GM12878 (cell line): ENCODE results near the gene UNC13D. TPM values are rescaled to one million over a fixed set of nuclear protein-coding genes. Genes with fewer than 3 reads are reported as not detected.

ENCODE experiments used
- ATAC-seq: fragments of 200-7000 bp; cut with Tn5 transposase; 3 replicates; pipeline ENCODE4 v1.9.1; 2020; ENCODE audit warnings: mild to moderate bottlenecking, moderate library complexity
- BruUV-seq: library from RNA; stranded (reverse); fragments of 400-500 nt; replicated peaks from 2 replicates; lab custom pipeline; 2021; lab: Mats Ljungman, UMichigan
- CTCF ChIA-PET: fragments of 300-600 bp; sonication (Branson Sonifier 250); formaldehyde crosslinking; extraction: SDS; loops from one replicate; lab custom pipeline; 2021; ENCODE audit warnings: inconsistent platforms; lab: Yijun Ruan, JAX
- POLR2A ChIA-PET: fragments of 350-600 bp; formaldehyde crosslinking; extraction: SDS; loops from one replicate; lab custom pipeline; 2021; ENCODE audit warnings: inconsistent platforms; lab: Charles Lee
- RAD21 ChIA-PET: fragments of 300-600 bp; sonication (Branson Sonifier 250); formaldehyde crosslinking; loops from one replicate; lab custom pipeline; 2023; ENCODE audit warnings: antibody characterized with exemption; ENCODE audit not compliant: unreplicated experiment; lab: Charles Lee
- SMC1A ChIA-PET: fragments of 300-600 bp; sonication (Branson Sonifier 250); formaldehyde crosslinking; loops from one replicate; lab custom pipeline; 2023; ENCODE audit not compliant: unreplicated experiment, uncharacterized antibody; lab: Charles Lee
- DNase-seq: peaks from one replicate; pipeline ENCODE4 v3.0.0-alpha.2; 2011; ENCODE audit warnings: low read depth, low spot score
- FAIRE-seq: peaks from 3 replicates; lab custom pipeline; 2011; peaks lifted over from hg19 to GRCh38; lab: Jason Lieb, UNC
- H2AFZ ChIP-seq: 2 replicates; pipeline ENCODE4 v1.6.0; 2011; ENCODE audit warnings: low read depth, low read length, control low read depth; ENCODE audit not compliant: control insufficient read depth
- H3K27ac ChIP-seq: 2 replicates; pipeline ENCODE4 v1.5.1; 2011; ENCODE audit warnings: control low read depth; ENCODE audit not compliant: control insufficient read depth, insufficient read depth
- H3K27me3 ChIP-seq, 2 experiments: replicated peaks in 1 of 2; 2 replicates each; pipeline versions ENCODE4 v1.6.0 to v1.6.1; 2011; ENCODE audit warnings: low read length in 1 of 2; ENCODE audit not compliant: control insufficient read depth in 2 of 2, insufficient read depth in 2 of 2
- H3K36me3 ChIP-seq, 2 experiments: 2 replicates each; pipeline ENCODE4 v1.5.1; 2011; ENCODE audit warnings: low read length in 1 of 2; ENCODE audit not compliant: control insufficient read depth in 2 of 2, insufficient read depth in 2 of 2
- H3K4me1 ChIP-seq: 2 replicates; pipeline ENCODE4 v1.6.1; 2011; ENCODE audit warnings: mild to moderate bottlenecking, low read length, moderate library complexity, mixed read lengths; ENCODE audit not compliant: control insufficient read depth, insufficient read depth
- H3K4me2 ChIP-seq: 2 replicates; pipeline ENCODE4 v1.6.0; 2011; ENCODE audit warnings: control low read depth; ENCODE audit not compliant: control insufficient read depth, insufficient read depth
- H3K4me3 ChIP-seq: fragments of 200-600 bp; sonication (generic); 2 replicates; pipeline ENCODE4 v1.5.1; 2016
- H3K79me2 ChIP-seq: 2 replicates; pipeline ENCODE4 v1.6.0; 2011; ENCODE audit warnings: low read length; ENCODE audit not compliant: control insufficient read depth, insufficient read depth
- H3K9ac ChIP-seq: 2 replicates; pipeline ENCODE4 v1.8.0; 2011; ENCODE audit warnings: low read length, control low read depth, mixed read lengths; ENCODE audit not compliant: control insufficient read depth, insufficient read depth
- H3K9me3 ChIP-seq: replicated peaks from 3 replicates; pipeline ENCODE4 v1.5.1; 2011; ENCODE audit warnings: mild to moderate bottlenecking, low read length; ENCODE audit not compliant: control insufficient read depth, insufficient read depth
- H4K20me1 ChIP-seq: 2 replicates; pipeline ENCODE4 v1.6.0; 2011; ENCODE audit not compliant: control insufficient read depth, insufficient read depth
- ATF7 ChIP-seq: fragments of 450-650 bp; IDR thresholded peaks from 2 replicates; pipeline ENCODE4 v1.6.1; 2016; ENCODE audit warnings: low read depth, mild to moderate bottlenecking
- CEBPB ChIP-seq, 2 experiments: fragments of 150-350 bp in 1 of 2; IDR thresholded peaks; 2 replicates each; pipeline ENCODE4 v1.6.1; 2012 to 2014; ENCODE audit warnings: low read depth in 2 of 2, low read length in 2 of 2, borderline replicate concordance in 1 of 2, inconsistent platforms in 1 of 2
- CTCF ChIP-seq, 3 experiments: IDR thresholded peaks in 2 of 3; conservative IDR thresholded peaks in 1 of 3; 2 replicates each; pipeline ENCODE4 v1.5.1; 2011; ENCODE audit warnings: low read depth in 3 of 3, low read length in 3 of 3, mild to moderate bottlenecking in 3 of 3, control low read depth in 2 of 3, moderate library complexity in 2 of 3, inconsistent platforms in 1 of 3, mixed read lengths in 1 of 3; ENCODE audit not compliant: control insufficient read depth in 2 of 3, insufficient read depth in 1 of 3; ENCODE audit errors: extremely low read depth in 1 of 3
- ESRRA ChIP-seq: IDR thresholded peaks from 2 replicates; pipeline ENCODE4 v1.6.1; 2012; ENCODE audit warnings: mild to moderate bottlenecking, low read length, improper control_type of control experiment
- FOXK2 ChIP-seq: fragments of 450-650 bp; IDR thresholded peaks from 2 replicates; pipeline ENCODE4 v1.6.1; 2017; ENCODE audit warnings: mild to moderate bottlenecking, moderate library complexity
- IKZF1 ChIP-seq: fragments of 450-650 bp; conservative IDR thresholded peaks from 2 replicates; pipeline ENCODE4 v1.6.1; 2017; ENCODE audit warnings: antibody characterized with exemption, mild to moderate bottlenecking
- KDM1A ChIP-seq: fragments of 200-600 bp; sonication (generic); IDR thresholded peaks from 2 replicates; pipeline ENCODE4 v1.6.1; 2016; ENCODE audit warnings: borderline replicate concordance
- MYB ChIP-seq: fragments of 150-350 bp; IDR thresholded peaks from 2 replicates; pipeline ENCODE4 v1.6.1; 2014; ENCODE audit warnings: mild to moderate bottlenecking, low read depth, low read length, borderline replicate concordance
- POLR2A ChIP-seq: IDR thresholded peaks from 2 replicates; pipeline ENCODE4 v1.6.1; 2011; ENCODE audit warnings: low read depth, mild to moderate bottlenecking, low read length
- RAD21 ChIP-seq: IDR thresholded peaks from 2 replicates; pipeline ENCODE4 v1.6.1; 2011; ENCODE audit warnings: mild to moderate bottlenecking, low read depth, low read length, moderate library complexity; ENCODE audit not compliant: insufficient read depth
- SMC3 ChIP-seq: IDR thresholded peaks from 2 replicates; pipeline ENCODE4 v1.6.1; 2011; ENCODE audit warnings: low read length, improper control_type of control experiment, borderline replicate concordance
- ZNF592 ChIP-seq: fragments of 450-650 bp; IDR thresholded peaks from 2 replicates; pipeline ENCODE4 v1.6.1; 2017; ENCODE audit warnings: mild to moderate bottlenecking, moderate library complexity
- ZNF622 ChIP-seq: fragments of 450-650 bp; IDR thresholded peaks from 2 replicates; pipeline ENCODE4 v1.6.1; 2017; ENCODE audit warnings: mild to moderate bottlenecking, inconsistent platforms
- WGBS: methylation state at CpG from one replicate; pipeline ENCODE4 v1.1.6; 2016; ENCODE audit warnings: low lambda C conversion rate; ENCODE audit not compliant: insufficient replicate concordance, insufficient coverage; ENCODE audit errors: missing lambda C conversion rate; 5-methylcytosine and 5-hydroxymethylcytosine counted together
- in situ Hi-C: fragments of 300-500 bp; cut with MboI; formaldehyde crosslinking; loops from 9 replicates; pipeline ENCODE4 v1.14.3; 2018; ENCODE audit warnings: mixed read lengths
- intact Hi-C: fragments of 100-400 bp; cut with micrococcal nuclease; formaldehyde crosslinking; loops from one replicate; pipeline ENCODE4 v1.14.2; 2022; ENCODE audit not compliant: unreplicated experiment
- polyA plus RNA-seq, 11 experiments: library from polyadenylated mRNA; depleted of rRNA in 4 of 11; unstranded in 6 of 11; stranded (reverse) in 5 of 11; fragments of >200 nt; fragmentation: Nextera tagmentation in 4 of 11; fragmentation: Illumina TruSeq in 1 of 11; extraction: Ambion mirVana in 4 of 11; extraction: Trizol in 1 of 11; gene quantifications; 1 replicate in 1 of 11; 2 replicates in 10 of 11; pipeline versions ENCODE4 v1.2.1 to v1.2.3, GENCODE V29; 2011 to 2016; ENCODE audit warnings: inconsistent platforms in 2 of 11, missing spikeins in 2 of 11, low read depth in 1 of 11
- total RNA-seq, 4 experiments: library from RNA; depleted of rRNA in 3 of 4; stranded (reverse); fragments of >200 nt in 3 of 4; fragmentation: Illumina TruSeq in 1 of 4; extraction: Trizol in 1 of 4; gene quantifications; 2 replicates each; pipeline versions ENCODE4 v1.2.1 to v1.2.3, GENCODE V29; 2013 to 2021

The UNC13D gene
- total and polyA plus RNA-seq, 10 of the 15 experiments (the other 5 are each of a cell fraction or from before 2014, with no cell fraction given): 0.32 to 63.9 (median 25.2) TPM

GRCh38 chr17:75848523-75849278 lies 4.5 kb upstream of the UNC13D start:
- WGBS: 38% methylated on average over 16 of the region's 16 CpGs
- H3K4me2 ChIP-seq: no peak overlapping the region
- intact Hi-C loops (no loop called here), in situ Hi-C loops (no loop called here)
- BruUV-seq: no TSS peak
- FAIRE-seq (peak; percentile 7), ATAC-seq (no peak), DNase-seq (no peak)
- POLR2A ChIA-PET: interaction anchor here (1.0 to 1.4 kb wide), 3 partner anchors 65 to 73 kb away, joined by 3 read pairs; a partner anchor contains a TSS
- H2AFZ ChIP-seq: no peak overlapping the region
- RAD21 ChIA-PET: interaction anchor here (0.9 to 1.5 kb wide), 4 partner anchors 19 to 96 kb away, joined by 3 to 8 read pairs (median 4); no protein-coding TSS in a partner anchor
- SMC1A ChIA-PET: interaction anchor here (1.0 to 1.7 kb wide), 6 partner anchors 27 to 95 kb away, joined by 3 read pairs; partner anchors contain the start of gene UNK
- H3K4me3 ChIP-seq: no peak overlapping the region
- H3K79me2 ChIP-seq: peaks cover 11% of the 10 kb centered on the region
- peaks cover 14% of the 10 kb centered on the region for H3K4me1 ChIP-seq
- no peak overlapping the region for H3K9ac ChIP-seq
- no peaks in the 10 kb centered on the region for H3K9me3 ChIP-seq
- CTCF ChIA-PET: interaction anchor here (0.7 to 8.7 kb wide), 22 partner anchors 8 to 96 kb away, joined by 3 to 117 read pairs (median 4); partner anchors contain the start of genes GALK1, TRIM47, TRIM65 and WBP2
- H3K36me3 ChIP-seq: peaks cover 3 to 9% of the 10 kb centered on the region in 2 experiments
- H3K27me3 ChIP-seq: no peaks in the 10 kb centered on the region
- no peak overlapping the region for H3K27ac ChIP-seq
- no peaks in the 10 kb centered on the region for H4K20me1 ChIP-seq
- 0 out of 2 replicates have a peak, but pooled peaks have one; percentile 3 for TF ChIP-seq POLR2A
- TF ChIP-seq CTCF (IDR thresholded peaks at IDR 0.05 in 2 of 3, conservative IDR thresholded peaks at IDR 0.05 in 1 of 3; ENCODE audit: control insufficient read depth in 2 of 3, extremely low read depth in 1 of 3, insufficient read depth in 1 of 3, low read depth in 3 of 3, low read length in 3 of 3): peak; percentile 71 to 85 (median 84)
- TF ChIP-seq ZNF622: no peak
- TF ChIP-seq IKZF1: peak; percentile 48; the same call in 1 of the 2 replicates
- TF ChIP-seq RAD21: peak; percentile 40; the same call in 1 of the 2 replicates
- no peak for TF ChIP-seq CEBPB (IDR thresholded peaks at IDR 0.05; ENCODE audit: borderline replicate concordance in 1 of 2, low read depth in 2 of 2, low read length in 2 of 2)
- peak; percentile 45; the same call in 1 of the 2 replicates for TF ChIP-seq SMC3
- TF ChIP-seq ESRRA: no peak
- no peak for TF ChIP-seq ZNF592
- TF ChIP-seq FOXK2: no peak
- no peak for TF ChIP-seq MYB
- TF ChIP-seq ATF7: no peak
- TF ChIP-seq KDM1A: no peak
